GM12878 (cell line): ENCODE results near the gene MICAL3. TPM values are rescaled to one million over a fixed set of nuclear protein-coding genes. Genes with fewer than 3 reads are reported as not detected.
A peak's percentile ranks its signal among the peaks of the same experiment; 100 is the strongest.

Experiments used
- ASH2L ChIP-seq: fragments of 300-600, 200-600 bp; sonication (generic); IDR thresholded peaks from 2 replicates; pipeline ENCODE4 v1.6.1; 2017; ENCODE audit warnings: low read depth, mild to moderate bottlenecking, borderline replicate concordance
- ATF3 ChIP-seq: IDR thresholded peaks from 2 replicates; pipeline ENCODE4 v1.6.1; 2011; ENCODE audit warnings: low read depth, mild to moderate bottlenecking, low read length, moderate library complexity, borderline replicate concordance; ENCODE audit errors: extremely low read depth
- BACH1 ChIP-seq: fragments of 450-650 bp; IDR thresholded peaks from 2 replicates; pipeline ENCODE4 v1.6.1; 2017; ENCODE audit warnings: mild to moderate bottlenecking, borderline replicate concordance
- BHLHE40 ChIP-seq, 2 experiments: fragments of 450-650 bp in 1 of 2; IDR thresholded peaks; 2 replicates each; pipeline ENCODE4 v1.6.1; 2011 to 2017; ENCODE audit warnings: low read depth in 2 of 2, borderline replicate concordance in 1 of 2, improper control_type of control experiment in 1 of 2, low read length in 1 of 2, mild to moderate bottlenecking in 1 of 2
- CHD1 ChIP-seq: IDR thresholded peaks from 2 replicates; pipeline ENCODE4 v1.6.1; 2012; ENCODE audit warnings: low read depth, low read length, improper control_type of control experiment
- EGR1 ChIP-seq, 2 experiments: IDR thresholded peaks; 1 replicate in 1 of 2; 2 replicates in 1 of 2; pipeline ENCODE4 v1.6.1; 2011 to 2012; ENCODE audit warnings: low read depth in 2 of 2, low read length in 2 of 2, borderline replicate concordance in 1 of 2, mild to moderate bottlenecking in 1 of 2, moderate library complexity in 1 of 2
- ESRRA ChIP-seq: IDR thresholded peaks from 2 replicates; pipeline ENCODE4 v1.6.1; 2012; ENCODE audit warnings: mild to moderate bottlenecking, low read length, improper control_type of control experiment
- MEF2B ChIP-seq: fragments of 450-650 bp; IDR thresholded peaks from 2 replicates; pipeline ENCODE4 v1.6.1; 2018; ENCODE audit warnings: mild to moderate bottlenecking, moderate library complexity; ENCODE audit not compliant: partially characterized antibody, poor library complexity, severe bottlenecking
- MYC ChIP-seq: IDR thresholded peaks from 2 replicates; pipeline ENCODE4 v1.6.1; 2011; ENCODE audit warnings: mild to moderate bottlenecking, low read length, moderate library complexity, inconsistent platforms; ENCODE audit not compliant: insufficient read depth, insufficient replicate concordance, insufficient read length, severe bottlenecking
- PAX8 ChIP-seq: fragments of 450-650 bp; IDR thresholded peaks from 2 replicates; pipeline ENCODE4 v1.6.1; 2017; ENCODE audit warnings: mild to moderate bottlenecking, moderate library complexity
- POU2F2 ChIP-seq: IDR thresholded peaks from 3 replicates; pipeline ENCODE4 v1.6.1; 2011; ENCODE audit warnings: low read depth, mild to moderate bottlenecking, low read length, borderline replicate concordance
- REST ChIP-seq: IDR thresholded peaks from 2 replicates; pipeline ENCODE4 v1.6.1; 2012; ENCODE audit warnings: mild to moderate bottlenecking, low read depth, low read length
- RFX5 ChIP-seq: IDR thresholded peaks from 2 replicates; pipeline ENCODE4 v1.6.1; 2011; ENCODE audit warnings: low read depth, low read length, improper control_type of control experiment
- SIN3A ChIP-seq: IDR thresholded peaks from 2 replicates; pipeline ENCODE4 v1.6.1; 2012; ENCODE audit warnings: low read depth, low read length, improper control_type of control experiment
- SMAD1 ChIP-seq: fragments of 450-650 bp; IDR thresholded peaks from 2 replicates; pipeline ENCODE4 v1.6.1; 2018; ENCODE audit warnings: mild to moderate bottlenecking, low read depth; ENCODE audit not compliant: partially characterized antibody
- SMAD5 ChIP-seq: IDR thresholded peaks from 2 replicates; pipeline ENCODE4 v1.6.1; 2016; ENCODE audit warnings: antibody characterized with exemption, low read depth
- STAT3 ChIP-seq: IDR thresholded peaks from 2 replicates; pipeline ENCODE4 v1.6.1; 2011; ENCODE audit warnings: low read depth, low read length, improper control_type of control experiment
- SUPT20H ChIP-seq: IDR thresholded peaks from 2 replicates; pipeline ENCODE4 v1.6.1; 2011; ENCODE audit warnings: low read depth, mild to moderate bottlenecking, low read length, moderate library complexity, borderline replicate concordance; ENCODE audit not compliant: control insufficient read depth
- TARDBP ChIP-seq: IDR thresholded peaks from 2 replicates; pipeline ENCODE4 v1.6.1; 2016; ENCODE audit warnings: borderline replicate concordance
- TCF12 ChIP-seq: IDR thresholded peaks from 2 replicates; pipeline ENCODE4 v1.6.1; 2011; ENCODE audit warnings: low read depth, mild to moderate bottlenecking, low read length
- WRNIP1 ChIP-seq: IDR thresholded peaks from 2 replicates; pipeline ENCODE4 v1.6.1; 2011; ENCODE audit warnings: low read depth, low read length, improper control_type of control experiment, borderline replicate concordance
- ZBED1 ChIP-seq: IDR thresholded peaks from 2 replicates; pipeline ENCODE4 v1.6.1; 2016; ENCODE audit warnings: borderline replicate concordance
- ZNF207 ChIP-seq: fragments of 450-650 bp; IDR thresholded peaks from 2 replicates; pipeline ENCODE4 v1.6.1; 2014; ENCODE audit warnings: antibody characterized with exemption, mild to moderate bottlenecking, borderline replicate concordance
- polyA plus RNA-seq, 11 experiments: library from polyadenylated mRNA; depleted of rRNA in 4 of 11; unstranded in 6 of 11; stranded (reverse) in 5 of 11; fragments of >200 nt; fragmentation: Nextera tagmentation in 4 of 11; fragmentation: Illumina TruSeq in 1 of 11; extraction: Ambion mirVana in 4 of 11; extraction: Trizol in 1 of 11; gene quantifications; 1 replicate in 1 of 11; 2 replicates in 10 of 11; pipeline versions ENCODE4 v1.2.1 to v1.2.3, GENCODE V29; 2011 to 2016; ENCODE audit warnings: inconsistent platforms in 2 of 11, missing spikeins in 2 of 11, low read depth in 1 of 11
- total RNA-seq, 4 experiments: library from RNA; depleted of rRNA in 3 of 4; stranded (reverse); fragments of >200 nt in 3 of 4; fragmentation: Illumina TruSeq in 1 of 4; extraction: Trizol in 1 of 4; gene quantifications; 2 replicates each; pipeline versions ENCODE4 v1.2.1 to v1.2.3, GENCODE V29; 2013 to 2021
- TF ChIP-seq, protein P1 (sequence below): fragments of 450-650 bp; formaldehyde crosslinking; IDR thresholded peaks from 2 replicates; pipeline ENCODE4 v1.5.0; 2022; ENCODE audit warnings: mild to moderate bottlenecking, missing genetic modification characterization

Gene MICAL3
- total and polyA plus RNA-seq, 10 of the 15 experiments (the other 5 are each of a cell fraction or from before 2014, with no cell fraction given): 2.6 to 92.2 (median 24.0) TPM

- TF ChIP-seq BHLHE40 (IDR thresholded peaks at IDR 0.05; ENCODE audit: borderline replicate concordance in 1 of 2, low read depth in 2 of 2, low read length in 1 of 2) (peak; percentile 87 to 91), POU2F2 (no peak), ASH2L (no peak), ATF3 (no peak), MYC (no peak), CHD1 (no peak), SIN3A (no peak), WRNIP1 (no peak), PAX8 (no peak), MEF2B (peak; percentile 34), BACH1 (peak; percentile 42; the same call in 1 of the 2 replicates), ESRRA (no peak), SMAD1 (no peak), SMAD5 (no peak), ZBED1 (peak; percentile 26; the same call in 1 of the 2 replicates), EGR1 (IDR thresholded peaks at IDR 0.05; ENCODE audit: borderline replicate concordance in 1 of 2, low read depth in 2 of 2, low read length in 2 of 2) (no peak), RFX5 (no peak), STAT3 (peak; percentile 32; the same call in 1 of the 2 replicates), TCF12 (0 out of 2 replicates have a peak, but pooled peaks have one; percentile 66), SUPT20H (no peak), TARDBP (no peak), ZNF207 (no peak), REST (no peak)
- TF ChIP-seq, protein P1, sequence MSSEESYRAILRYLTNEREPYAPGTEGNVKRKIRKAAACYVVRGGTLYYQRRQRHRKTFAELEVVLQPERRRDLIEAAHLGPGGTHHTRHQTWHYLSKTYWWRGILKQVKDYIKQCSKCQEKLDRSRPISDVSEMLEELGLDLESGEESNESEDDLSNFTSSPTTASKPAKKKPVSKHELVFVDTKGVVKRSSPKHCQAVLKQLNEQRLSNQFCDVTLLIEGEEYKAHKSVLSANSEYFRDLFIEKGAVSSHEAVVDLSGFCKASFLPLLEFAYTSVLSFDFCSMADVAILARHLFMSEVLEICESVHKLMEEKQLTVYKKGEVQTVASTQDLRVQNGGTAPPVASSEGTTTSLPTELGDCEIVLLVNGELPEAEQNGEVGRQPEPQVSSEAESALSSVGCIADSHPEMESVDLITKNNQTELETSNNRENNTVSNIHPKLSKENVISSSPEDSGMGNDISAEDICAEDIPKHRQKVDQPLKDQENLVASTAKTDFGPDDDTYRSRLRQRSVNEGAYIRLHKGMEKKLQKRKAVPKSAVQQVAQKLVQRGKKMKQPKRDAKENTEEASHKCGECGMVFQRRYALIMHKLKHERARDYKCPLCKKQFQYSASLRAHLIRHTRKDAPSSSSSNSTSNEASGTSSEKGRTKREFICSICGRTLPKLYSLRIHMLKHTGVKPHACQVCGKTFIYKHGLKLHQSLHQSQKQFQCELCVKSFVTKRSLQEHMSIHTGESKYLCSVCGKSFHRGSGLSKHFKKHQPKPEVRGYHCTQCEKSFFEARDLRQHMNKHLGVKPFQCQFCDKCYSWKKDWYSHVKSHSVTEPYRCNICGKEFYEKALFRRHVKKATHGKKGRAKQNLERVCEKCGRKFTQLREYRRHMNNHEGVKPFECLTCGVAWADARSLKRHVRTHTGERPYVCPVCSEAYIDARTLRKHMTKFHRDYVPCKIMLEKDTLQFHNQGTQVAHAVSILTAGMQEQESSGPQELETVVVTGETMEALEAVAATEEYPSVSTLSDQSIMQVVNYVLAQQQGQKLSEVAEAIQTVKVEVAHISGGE: no peak
These were observed 49.5 kb downstream of the MICAL3 start (continued) for GRCh38 chr22:17974703-17975372.
